ENCODE results near the gene ATXN1.

DNA sequence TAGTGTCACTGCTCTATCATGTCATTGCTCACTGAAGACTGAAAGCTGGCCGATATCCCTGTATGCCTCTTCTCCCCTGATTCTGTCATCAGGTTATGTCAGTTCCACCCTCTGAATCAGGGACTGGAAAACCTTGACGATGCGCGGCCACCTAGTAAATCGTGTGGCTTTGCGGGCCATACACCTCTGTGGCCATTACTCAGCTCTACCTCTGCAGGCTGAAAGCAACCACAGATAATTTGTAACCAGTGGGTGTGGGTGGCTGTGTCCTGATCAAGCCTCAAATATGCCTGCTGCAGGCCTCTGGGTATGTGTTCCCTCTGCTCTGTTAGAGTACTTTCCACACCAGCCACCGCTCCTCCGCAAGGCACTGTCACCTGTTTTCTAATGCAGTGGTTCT is 417.7 kb downstream of the ATXN1 start:
- TF ChIP-seq JUND (IDR thresholded peaks at IDR 0.05) (no peak), RFX5 (IDR thresholded peaks at IDR 0.05; ENCODE audit: low read length) (no peak), POLR2AphosphoS5 (IDR thresholded peaks at IDR 0.05; ENCODE audit: low read depth, low read length) (no peak), EZH2phosphoT487 (IDR thresholded peaks at IDR 0.05; ENCODE audit: borderline replicate concordance, low read depth) (no peak), TEAD4 (IDR thresholded peaks at IDR 0.05; ENCODE audit: borderline replicate concordance, insufficient read depth) (no peak)
- TF ChIP-seq, protein P1, sequence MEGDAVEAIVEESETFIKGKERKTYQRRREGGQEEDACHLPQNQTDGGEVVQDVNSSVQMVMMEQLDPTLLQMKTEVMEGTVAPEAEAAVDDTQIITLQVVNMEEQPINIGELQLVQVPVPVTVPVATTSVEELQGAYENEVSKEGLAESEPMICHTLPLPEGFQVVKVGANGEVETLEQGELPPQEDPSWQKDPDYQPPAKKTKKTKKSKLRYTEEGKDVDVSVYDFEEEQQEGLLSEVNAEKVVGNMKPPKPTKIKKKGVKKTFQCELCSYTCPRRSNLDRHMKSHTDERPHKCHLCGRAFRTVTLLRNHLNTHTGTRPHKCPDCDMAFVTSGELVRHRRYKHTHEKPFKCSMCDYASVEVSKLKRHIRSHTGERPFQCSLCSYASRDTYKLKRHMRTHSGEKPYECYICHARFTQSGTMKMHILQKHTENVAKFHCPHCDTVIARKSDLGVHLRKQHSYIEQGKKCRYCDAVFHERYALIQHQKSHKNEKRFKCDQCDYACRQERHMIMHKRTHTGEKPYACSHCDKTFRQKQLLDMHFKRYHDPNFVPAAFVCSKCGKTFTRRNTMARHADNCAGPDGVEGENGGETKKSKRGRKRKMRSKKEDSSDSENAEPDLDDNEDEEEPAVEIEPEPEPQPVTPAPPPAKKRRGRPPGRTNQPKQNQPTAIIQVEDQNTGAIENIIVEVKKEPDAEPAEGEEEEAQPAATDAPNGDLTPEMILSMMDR (IDR thresholded peaks at IDR 0.05), result no peak
- TF ChIP-seq, protein P2, sequence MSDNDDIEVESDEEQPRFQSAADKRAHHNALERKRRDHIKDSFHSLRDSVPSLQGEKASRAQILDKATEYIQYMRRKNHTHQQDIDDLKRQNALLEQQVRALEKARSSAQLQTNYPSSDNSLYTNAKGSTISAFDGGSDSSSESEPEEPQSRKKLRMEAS (IDR thresholded peaks at IDR 0.05; ENCODE audit: low read depth), result no peak

Measured in SK-N-SH (cell line).